Type B pancreatic cell (in vitro differentiated cells): ENCODE measurements around the gene POU6F1. TPM values are rescaled to one million over a fixed set of nuclear protein-coding genes. Genes with fewer than 3 reads are reported as not detected.

Experiments
- DNase-seq: peaks from one replicate; pipeline ENCODE4 v3.0.0; 2021; ENCODE audit warnings: mixed read lengths; ENCODE audit not compliant: unreplicated experiment; ENCODE audit errors: extremely low spot score
- H3K27ac Mint-ChIP-seq: 2 replicates; pipeline ENCODE4 v1.8.0; 2021; ENCODE audit warnings: mild to moderate bottlenecking, mixed read lengths
- H3K27me3 Mint-ChIP-seq: 2 replicates; pipeline ENCODE4 v1.8.0; 2021; ENCODE audit warnings: mixed read lengths
- H3K36me3 Mint-ChIP-seq: 2 replicates; pipeline ENCODE4 v1.8.0; 2021; ENCODE audit warnings: mixed read lengths
- H3K4me1 Mint-ChIP-seq: one replicate; pipeline ENCODE4 v1.8.0; 2021; ENCODE audit warnings: mixed read lengths; ENCODE audit not compliant: unreplicated experiment
- H3K4me3 Mint-ChIP-seq: 2 replicates; pipeline ENCODE4 v1.8.0; 2021; ENCODE audit warnings: mild to moderate bottlenecking, mixed read lengths
- H3K9me3 Mint-ChIP-seq: 2 replicates; pipeline ENCODE4 v1.8.0; 2021; ENCODE audit warnings: mixed read lengths
- CTCF ChIP-seq: fragments of 200-600 bp; sonication (generic); conservative IDR thresholded peaks from 2 replicates; pipeline ENCODE4 v1.5.0; 2021; ENCODE audit warnings: antibody characterized with exemption, mild to moderate bottlenecking
- total RNA-seq: library from RNA; stranded (reverse); gene quantifications from 2 replicates; pipeline ENCODE4 v1.2.1, GENCODE V29; 2021; ENCODE audit warnings: low replicate concordance

POU6F1 gene
- total RNA-seq, 1 donor from 2014 or later = 6.6 TPM

- no peak overlapping the region for H3K27ac Mint-ChIP-seq
- H3K9me3 Mint-ChIP-seq = no peaks in the 10 kb centered on the region
- H3K27me3 Mint-ChIP-seq = no peaks in the 10 kb centered on the region
- no peaks in the 10 kb centered on the region for H3K36me3 Mint-ChIP-seq
- DNase-seq = no peak
- H3K4me3 Mint-ChIP-seq = no peak overlapping the region
- TF ChIP-seq CTCF = no peak
- peaks cover 12% of the 10 kb centered on the region for H3K4me1 Mint-ChIP-seq
These were observed 36.3 kb downstream of the POU6F1 start for GRCh38 chr12:51181558-51181957.

GRCh38 chr12:51177897-51178296, 40.0 kb downstream of the POU6F1 start:
- Mint-ChIP-seq H3K9me3 (no peaks in the 10 kb centered on the region), H3K27me3 (no peaks in the 10 kb centered on the region), H3K36me3 (no peaks in the 10 kb centered on the region), H3K4me3 (no peak overlapping the region), H3K4me1 (peaks cover 6% of the 10 kb centered on the region), H3K27ac (no peak overlapping the region)
- DNase-seq = no peak
- no peak for TF ChIP-seq CTCF

DNA sequence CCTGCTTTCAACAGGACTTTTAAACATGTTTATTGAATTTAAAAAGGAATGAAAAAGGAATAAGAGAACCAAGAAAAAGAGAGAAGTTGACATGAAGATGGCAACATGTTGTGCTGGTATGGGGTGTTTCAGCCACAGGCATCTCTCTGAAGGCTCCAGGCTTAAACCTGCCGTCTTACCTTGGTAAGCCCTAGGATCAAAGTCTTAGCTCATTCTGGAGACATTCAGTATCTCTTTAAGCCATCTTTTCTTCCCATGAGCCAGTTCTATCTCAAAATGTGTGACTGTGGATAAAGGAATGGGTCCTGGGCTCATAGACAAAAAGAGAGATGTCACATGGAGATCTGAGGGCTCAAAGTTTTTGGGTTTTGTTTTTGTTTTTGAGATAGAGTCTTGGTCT, 43.4 kb downstream of the POU6F1 start:
- H3K4me3 Mint-ChIP-seq = peak overlapping the region; percentile 87
- peak overlapping the region; percentile 75 for H3K27ac Mint-ChIP-seq
- no peak for DNase-seq
- H3K4me1 Mint-ChIP-seq = peaks cover 8% of the 10 kb centered on the region
- H3K27me3 Mint-ChIP-seq = no peaks in the 10 kb centered on the region
- no peaks in the 10 kb centered on the region for H3K9me3 Mint-ChIP-seq
- no peaks in the 10 kb centered on the region for H3K36me3 Mint-ChIP-seq
- no peak for TF ChIP-seq CTCF

- peak; percentile 95 for DNase-seq
- no peaks in the 10 kb centered on the region for H3K9me3 Mint-ChIP-seq
- H3K4me3 Mint-ChIP-seq = peak within 1 kb of the TSS; percentile 87
- peaks cover 9% of the 10 kb centered on the region for H3K4me1 Mint-ChIP-seq
- H3K27me3 Mint-ChIP-seq = no peaks in the 10 kb centered on the region
- no peak for TF ChIP-seq CTCF
- no peaks in the 10 kb centered on the region for H3K36me3 Mint-ChIP-seq
- H3K27ac Mint-ChIP-seq = peak within 1 kb of the TSS; percentile 75
These were observed 45.1 kb downstream of the POU6F1 start, which contains the start of gene TFCP2 for GRCh38 chr12:51172515-51173431. TFCP2 (minus strand) TSS chr12:51173135; CDS start chr12:51172422, 713 bp downstream.

- H3K36me3 Mint-ChIP-seq = no peaks in the 10 kb centered on the region
- H3K9me3 Mint-ChIP-seq = no peaks in the 10 kb centered on the region
- no peak for DNase-seq
- peaks cover 9% of the 10 kb centered on the region for H3K4me1 Mint-ChIP-seq
- H3K27ac Mint-ChIP-seq = no peak overlapping the region
- H3K27me3 Mint-ChIP-seq = no peaks in the 10 kb centered on the region
- no peak for TF ChIP-seq CTCF
- no peak overlapping the region for H3K4me3 Mint-ChIP-seq
These were observed 45.9 kb downstream of the POU6F1 start for GRCh38 chr12:51171884-51172514.
